GM20000 (cell line): ENCODE measurements around the gene KRTAP10-10.
"Not testable (repeated sequence)": the region's sequence is repeated elsewhere in the genome, so short reads cannot be mapped to it uniquely, and the experiment has no call there.

Experiments
- DNase-seq: peaks from one replicate; pipeline ENCODE4 v3.0.0; 2012; ENCODE audit warnings: low spot score
- TF ChIP-seq, protein P1 (sequence below): IDR thresholded peaks from 2 replicates; pipeline ENCODE4 v1.5.1; 2012; ENCODE audit warnings: mild to moderate bottlenecking, control low read depth; ENCODE audit errors: extremely low read depth, missing control alignments

Gene KRTAP10-10

DNA sequence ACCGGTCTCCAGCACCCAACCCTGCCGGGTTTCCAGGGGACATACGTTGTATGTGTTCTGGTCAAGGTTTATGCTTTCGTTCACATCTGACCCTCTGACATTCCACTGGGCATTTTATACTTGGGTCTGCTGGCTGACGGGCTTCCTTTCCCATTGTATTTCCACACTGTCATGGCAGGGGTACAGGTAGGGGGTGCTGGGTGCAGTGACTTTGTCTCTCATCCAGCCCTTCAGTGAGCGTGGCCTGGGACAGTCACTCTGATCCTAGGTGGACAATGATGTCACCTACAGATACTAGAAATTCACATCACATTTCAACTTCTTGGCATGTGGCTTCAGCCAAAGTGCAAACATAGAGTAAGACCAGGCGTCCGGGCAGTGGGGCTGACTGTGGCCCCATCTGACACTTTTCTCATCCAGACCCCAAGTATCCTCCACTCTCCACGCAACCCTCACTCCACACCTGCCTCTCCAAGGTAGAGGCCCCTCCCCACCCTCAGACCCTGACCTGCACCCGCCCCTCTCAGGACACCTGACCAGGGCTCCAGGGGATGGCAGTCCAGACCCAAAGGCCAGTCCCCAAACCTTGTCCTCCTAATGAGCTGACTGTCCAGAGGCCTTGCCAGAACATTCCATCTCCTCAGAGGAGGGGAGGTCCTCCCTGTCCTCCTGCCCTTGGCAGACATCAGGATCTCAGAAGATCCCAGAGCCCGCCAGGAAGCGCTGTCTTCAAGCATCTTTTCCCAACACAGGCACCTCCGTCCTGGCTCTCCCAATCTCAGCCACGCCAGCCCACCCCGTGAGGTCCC is 743 bp upstream of the KRTAP10-10 start:
- TF ChIP-seq, protein P1, sequence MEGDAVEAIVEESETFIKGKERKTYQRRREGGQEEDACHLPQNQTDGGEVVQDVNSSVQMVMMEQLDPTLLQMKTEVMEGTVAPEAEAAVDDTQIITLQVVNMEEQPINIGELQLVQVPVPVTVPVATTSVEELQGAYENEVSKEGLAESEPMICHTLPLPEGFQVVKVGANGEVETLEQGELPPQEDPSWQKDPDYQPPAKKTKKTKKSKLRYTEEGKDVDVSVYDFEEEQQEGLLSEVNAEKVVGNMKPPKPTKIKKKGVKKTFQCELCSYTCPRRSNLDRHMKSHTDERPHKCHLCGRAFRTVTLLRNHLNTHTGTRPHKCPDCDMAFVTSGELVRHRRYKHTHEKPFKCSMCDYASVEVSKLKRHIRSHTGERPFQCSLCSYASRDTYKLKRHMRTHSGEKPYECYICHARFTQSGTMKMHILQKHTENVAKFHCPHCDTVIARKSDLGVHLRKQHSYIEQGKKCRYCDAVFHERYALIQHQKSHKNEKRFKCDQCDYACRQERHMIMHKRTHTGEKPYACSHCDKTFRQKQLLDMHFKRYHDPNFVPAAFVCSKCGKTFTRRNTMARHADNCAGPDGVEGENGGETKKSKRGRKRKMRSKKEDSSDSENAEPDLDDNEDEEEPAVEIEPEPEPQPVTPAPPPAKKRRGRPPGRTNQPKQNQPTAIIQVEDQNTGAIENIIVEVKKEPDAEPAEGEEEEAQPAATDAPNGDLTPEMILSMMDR: no peak
- DNase-seq: no peak

DNA sequence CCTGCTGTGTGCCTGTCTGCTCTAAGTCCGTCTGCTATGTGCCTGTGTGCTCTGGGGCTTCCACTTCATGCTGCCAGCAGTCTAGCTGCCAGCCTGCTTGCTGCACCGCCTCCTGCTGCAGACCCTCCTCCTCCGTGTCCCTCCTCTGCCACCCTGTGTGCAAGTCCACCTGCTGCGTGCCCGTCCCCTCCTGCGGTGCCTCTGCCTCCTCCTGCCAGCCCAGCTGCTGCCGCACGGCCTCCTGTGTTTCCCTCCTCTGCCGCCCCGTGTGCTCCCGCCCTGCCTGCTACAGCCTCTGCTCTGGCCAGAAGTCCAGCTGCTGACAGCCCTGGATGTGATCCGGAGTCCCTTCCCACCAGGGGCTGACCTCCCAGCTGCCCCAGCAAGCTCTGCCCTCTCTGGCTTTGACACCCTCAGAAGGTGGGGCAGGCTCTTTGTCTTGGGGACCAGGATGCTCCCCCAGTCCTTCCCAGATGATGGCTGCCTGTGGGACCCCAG is 744 bp downstream of the KRTAP10-10 start:
- DNase-seq: not testable (repeated sequence)

DNA sequence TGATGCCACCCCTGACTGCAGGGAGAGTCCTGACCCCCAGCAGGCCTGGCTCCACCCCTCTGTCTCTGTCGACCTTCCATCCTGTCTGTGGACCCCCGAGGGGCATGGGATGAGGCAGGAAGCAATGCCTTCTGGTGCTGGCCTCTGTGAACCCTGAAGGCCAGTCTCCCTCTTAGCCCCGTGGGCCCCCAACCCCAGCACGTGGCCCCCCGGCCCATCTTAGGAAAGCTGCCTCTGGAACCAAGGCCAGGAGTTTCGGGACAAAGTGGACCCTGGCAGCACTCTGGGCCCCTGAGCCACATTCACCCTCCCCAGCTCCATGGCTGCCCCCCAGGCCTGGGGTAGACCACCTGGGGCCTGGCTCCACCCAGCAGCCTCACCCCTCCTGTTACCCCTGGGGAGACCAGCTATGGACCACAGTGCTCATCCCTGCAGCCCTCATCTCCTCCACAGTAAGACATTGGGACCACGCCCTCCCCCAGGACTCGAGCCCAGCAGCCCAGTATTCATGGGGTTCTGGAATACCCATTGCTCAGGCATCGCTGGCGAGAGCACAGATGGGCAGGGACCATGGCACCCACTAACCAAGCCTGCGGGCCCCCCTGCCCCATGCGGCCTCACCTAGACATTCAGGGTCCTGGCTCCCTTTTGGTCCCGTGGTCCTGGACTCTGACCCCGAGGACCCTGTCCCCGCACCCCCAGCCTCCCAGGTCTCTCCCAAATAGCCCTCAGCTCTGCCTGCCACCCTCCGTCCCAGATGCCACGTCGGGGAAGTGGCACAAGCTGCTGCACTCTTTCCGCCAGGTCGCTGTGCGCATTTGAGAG is 1.6 kb downstream of the KRTAP10-10 start:
- not testable (repeated sequence) for DNase-seq

DNA sequence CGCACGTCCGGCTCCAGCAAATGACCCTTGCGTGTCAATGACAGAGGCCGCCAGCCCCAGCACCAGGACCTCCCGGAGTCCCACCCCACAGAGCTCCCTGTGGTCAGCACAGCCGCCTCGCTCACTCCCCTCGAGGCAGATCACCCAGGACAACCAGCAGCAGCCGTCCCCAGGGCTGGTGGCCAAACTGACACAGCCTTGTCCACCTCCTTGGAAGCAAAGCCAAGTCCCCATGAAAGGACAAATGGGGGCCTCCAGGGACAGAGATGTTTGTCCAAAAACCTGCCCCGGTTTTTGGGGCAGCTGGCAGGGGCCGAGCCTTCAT is 2.1 kb downstream of the KRTAP10-10 start:
- no peak for DNase-seq
- TF ChIP-seq, protein P1: no peak

DNA sequence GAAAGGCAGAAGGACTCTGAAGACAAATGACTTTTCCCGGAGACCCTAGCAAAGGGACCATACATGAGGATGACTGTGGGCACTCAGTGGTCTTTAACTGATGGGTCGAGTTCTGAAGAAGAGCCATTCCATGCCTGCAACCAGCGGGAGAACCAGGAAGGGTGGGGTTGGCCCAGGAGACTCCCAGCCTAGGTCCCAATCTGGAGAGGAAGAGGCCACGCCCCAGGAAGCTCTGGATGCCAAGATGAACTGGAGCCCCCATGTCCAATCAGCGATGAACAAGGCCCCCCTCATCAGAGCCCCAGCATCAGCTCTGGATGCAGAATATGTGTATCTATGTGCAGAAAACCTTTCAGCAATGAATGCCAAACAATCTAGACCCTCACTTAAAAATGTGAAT is 3.6 kb downstream of the KRTAP10-10 start:
- no peak for DNase-seq
- TF ChIP-seq, protein P1: no peak

DNA sequence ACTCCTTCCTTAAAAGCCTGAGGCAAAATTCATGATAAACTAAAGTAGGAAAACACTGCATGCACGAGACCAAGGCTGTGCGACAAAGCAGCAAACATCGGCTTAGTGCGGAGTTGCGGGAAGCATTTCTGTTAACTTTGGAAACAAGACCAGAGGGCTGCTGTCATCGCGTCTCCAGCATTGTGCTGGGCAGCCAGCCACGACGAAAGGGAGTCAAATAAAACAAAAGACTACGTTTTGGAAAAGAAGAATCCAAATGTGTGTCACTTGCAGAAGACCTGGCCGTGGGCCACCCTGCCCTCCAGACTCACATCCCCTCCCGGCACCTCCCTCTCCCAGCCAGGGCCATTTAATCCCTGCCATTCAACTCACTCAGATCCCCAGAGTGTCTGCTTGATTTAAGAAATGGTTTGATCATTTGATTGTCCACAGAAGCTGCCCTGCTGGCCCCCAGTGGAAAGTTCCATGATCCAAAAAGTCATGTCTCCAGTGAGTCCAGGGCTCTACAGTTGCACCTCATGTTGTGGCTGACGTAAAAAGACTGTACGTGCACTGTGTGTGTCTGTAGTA is 6.7 kb downstream of the KRTAP10-10 start:
- TF ChIP-seq, protein P1: no peak
- DNase-seq: no peak

DNA sequence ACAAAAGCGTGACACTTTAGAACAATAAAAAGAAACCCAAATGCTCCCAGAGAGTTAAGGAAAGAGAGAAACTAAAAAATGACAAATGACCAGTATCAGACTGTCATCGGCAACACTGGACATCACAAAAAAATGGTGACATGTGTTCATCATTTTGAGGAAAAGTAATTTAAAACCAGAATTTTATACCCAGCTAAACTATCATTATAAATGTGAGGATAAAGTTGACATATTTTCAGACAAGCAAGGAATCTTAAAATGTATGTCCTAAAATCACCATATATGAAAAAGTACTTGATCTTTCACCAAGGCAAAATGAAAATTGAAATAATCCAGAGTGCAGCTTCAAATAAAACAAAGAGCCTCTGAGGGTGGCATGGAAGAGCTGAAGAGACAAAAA is 7.7 kb downstream of the KRTAP10-10 start:
- DNase-seq: no peak
- TF ChIP-seq, protein P1: no peak

DNA sequence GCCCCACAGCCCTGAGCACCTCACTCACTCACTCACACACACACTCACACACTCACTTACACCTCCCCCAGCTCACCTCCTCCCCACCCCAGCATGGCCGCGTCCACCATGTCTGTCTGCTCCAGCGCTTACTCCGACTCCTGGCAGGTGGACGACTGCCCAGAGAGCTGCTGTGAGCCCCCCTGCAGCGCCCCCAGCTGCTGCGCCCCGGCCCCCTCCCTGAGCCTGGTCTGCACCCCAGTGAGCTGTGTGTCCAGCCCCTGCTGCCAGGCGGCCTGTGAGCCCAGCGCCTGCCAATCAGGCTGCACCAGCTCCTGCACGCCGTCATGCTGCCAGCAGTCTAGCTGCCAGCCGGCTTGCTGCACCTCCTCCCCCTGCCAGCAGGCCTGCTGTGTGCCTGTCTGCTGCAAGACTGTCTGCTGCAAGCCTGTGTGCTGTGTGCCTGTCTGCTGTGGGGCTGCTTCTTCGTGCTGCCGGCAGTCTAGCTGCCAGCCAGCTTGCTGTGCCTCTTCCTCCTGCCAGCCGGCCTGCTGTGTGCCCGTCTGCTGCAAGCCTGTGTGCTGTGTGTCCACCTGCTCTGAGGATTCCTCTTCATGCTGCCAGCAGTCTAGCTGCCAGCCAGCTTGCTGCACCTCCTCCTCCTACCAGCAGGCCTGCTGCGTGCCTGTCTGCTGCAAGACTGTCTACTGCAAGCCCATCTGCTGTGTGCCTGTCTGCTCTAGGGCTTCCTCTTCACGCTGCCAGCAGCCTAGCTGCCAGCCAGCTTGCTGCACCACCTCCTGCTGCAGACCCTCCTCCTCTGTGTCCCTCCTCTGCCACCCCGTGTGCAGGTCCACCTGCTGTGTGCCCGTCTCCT is 9.4 kb downstream of the KRTAP10-10 start, which contains the start of gene KRTAP10-11:
Gene KRTAP10-11 (plus strand): TSS at position 49 of the 856 bp plus-strand sequence. CDS start 45 bp downstream, at position 94.
- DNase-seq: not testable (repeated sequence)
